Hindlimb muscle (tissue), 1 donor: ENCODE data around the gene SF3B1. TPM values are rescaled to one million over a fixed set of nuclear protein-coding genes. Genes with fewer than 3 reads are reported as not detected.
"Not testable (repeated sequence)": the region's sequence is repeated elsewhere in the genome, so short reads cannot be mapped to it uniquely, and the experiment has no call there.

Experiments used
- DNase-seq: peaks from one replicate; pipeline ENCODE4 v3.0.0-alpha.2; 2013
- polyA plus RNA-seq: library from polyadenylated mRNA; unstranded; fragments of 120-200 nt; gene quantifications from one replicate; pipeline ENCODE4 v1.2.1, GENCODE V29; 2013; ENCODE audit not compliant: insufficient read length

Gene SF3B1
- polyA plus RNA-seq: 250 TPM

GRCh38 chr2:197434541-197435513 lies at the start of gene SF3B1:
SF3B1 (minus strand) TSS chr2:197435028; CDS start chr2:197434999, 29 bp downstream.
- DNase-seq: peak; percentile 99

DNA sequence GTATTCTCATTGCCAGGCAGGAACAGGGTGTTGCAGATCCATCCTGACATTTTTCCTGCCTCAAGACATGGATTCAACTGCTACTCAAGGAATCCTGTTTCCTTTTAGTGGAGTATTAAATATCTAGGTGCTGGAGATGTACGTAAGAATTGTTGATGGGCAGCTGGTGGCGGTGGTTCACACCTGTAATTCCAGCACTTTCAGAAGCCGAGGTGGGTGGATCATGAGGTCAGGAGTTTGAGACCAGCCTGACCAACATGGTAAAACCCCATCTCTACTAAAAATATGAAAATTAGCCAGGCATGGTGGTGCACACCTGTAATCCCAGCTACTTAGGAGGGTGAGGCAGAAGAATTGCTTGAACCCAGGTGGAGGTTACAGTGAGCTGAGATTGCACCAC lies 49.4 kb upstream of the SF3B1 start:
- not testable (repeated sequence) for DNase-seq

DNA sequence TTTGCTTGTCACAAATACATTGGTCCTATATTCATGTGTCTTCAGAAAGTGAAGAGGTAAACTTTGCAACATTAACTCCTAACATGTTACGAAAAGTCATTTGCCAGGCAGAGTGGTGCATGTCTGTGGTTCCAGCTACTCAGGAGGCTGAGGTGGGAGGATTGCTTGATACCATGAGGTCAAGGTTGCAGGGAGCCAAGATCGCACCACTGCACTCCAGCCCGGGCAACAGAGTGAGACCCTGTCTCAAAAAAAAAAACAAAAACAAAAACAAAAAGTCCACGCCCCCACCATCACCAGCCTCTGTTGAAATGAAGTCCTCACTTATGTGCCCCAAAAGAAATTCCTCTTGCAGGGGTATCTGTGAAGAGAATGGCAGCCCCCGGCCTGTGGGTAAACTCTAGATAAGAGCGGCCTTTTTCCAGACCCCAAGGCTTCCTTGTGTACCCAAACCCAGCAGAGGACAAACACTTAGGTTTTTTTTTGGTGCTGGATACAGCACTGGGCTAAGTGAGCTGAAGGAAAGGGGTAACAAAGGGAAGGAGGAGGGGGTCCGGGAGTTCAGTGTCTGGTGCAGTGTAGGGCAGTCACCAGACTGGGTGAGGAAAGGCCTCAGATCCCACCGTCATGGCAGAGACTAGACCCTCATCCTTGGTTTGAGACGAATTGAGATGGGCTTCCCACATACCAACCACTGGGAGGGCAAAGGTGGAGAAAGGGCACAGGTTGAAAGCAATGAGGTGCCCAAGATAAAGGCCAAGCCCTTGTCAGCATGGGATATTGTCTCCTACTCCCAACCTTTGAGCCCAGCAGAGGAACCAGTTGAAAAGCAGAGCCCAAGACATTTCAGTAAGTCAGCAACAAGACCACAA lies 45.6 kb upstream of the SF3B1 start:
- DNase-seq: no peak

DNA sequence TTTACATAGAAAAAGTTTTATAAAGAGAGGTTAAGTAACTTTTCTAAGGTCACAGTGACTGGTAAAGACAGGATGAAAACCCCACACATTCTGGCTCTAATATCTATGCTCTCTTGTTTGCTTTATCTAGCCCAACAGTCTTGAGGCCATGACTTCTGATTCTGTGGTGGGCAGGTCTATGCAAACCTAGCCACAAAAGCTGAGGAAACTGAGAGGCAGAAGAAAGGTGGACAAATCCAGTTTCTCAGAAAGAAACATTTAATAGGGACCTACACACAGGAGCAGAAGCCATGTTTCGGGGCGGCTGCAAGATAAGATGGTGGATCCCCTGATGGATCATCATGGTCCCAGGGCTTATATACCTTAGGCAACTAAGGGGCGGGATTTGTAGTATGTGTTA lies 43.0 kb upstream of the SF3B1 start:
- no peak for DNase-seq

DNA sequence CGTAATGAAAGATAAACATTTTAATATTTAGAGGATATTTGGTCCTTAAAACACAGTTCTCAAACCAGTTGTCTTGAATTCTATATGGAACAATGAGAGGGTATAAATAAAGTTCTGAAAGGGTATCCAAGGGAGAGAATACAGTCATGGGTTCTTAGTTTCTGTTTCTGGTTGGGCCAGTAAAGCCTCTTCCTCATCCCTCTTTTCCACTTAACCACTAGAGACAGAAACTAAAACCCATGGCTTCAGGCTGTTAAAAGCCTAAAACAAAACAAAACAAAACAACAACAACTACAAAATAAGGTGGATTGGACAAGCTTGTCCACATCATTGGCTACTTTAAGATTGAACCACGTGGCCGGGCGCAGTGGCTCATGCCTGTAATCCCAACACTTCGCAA lies 37.3 kb upstream of the SF3B1 start:
- no peak for DNase-seq

GRCh38 chr2:197464175-197464574 lies 29.3 kb upstream of the SF3B1 start:
- no peak for DNase-seq

- no peak for DNase-seq
These were observed 26.2 kb upstream of the SF3B1 start for GRCh38 chr2:197461057-197461456.

GRCh38 chr2:197460649-197461048 lies 25.8 kb upstream of the SF3B1 start:
- no peak for DNase-seq

DNA sequence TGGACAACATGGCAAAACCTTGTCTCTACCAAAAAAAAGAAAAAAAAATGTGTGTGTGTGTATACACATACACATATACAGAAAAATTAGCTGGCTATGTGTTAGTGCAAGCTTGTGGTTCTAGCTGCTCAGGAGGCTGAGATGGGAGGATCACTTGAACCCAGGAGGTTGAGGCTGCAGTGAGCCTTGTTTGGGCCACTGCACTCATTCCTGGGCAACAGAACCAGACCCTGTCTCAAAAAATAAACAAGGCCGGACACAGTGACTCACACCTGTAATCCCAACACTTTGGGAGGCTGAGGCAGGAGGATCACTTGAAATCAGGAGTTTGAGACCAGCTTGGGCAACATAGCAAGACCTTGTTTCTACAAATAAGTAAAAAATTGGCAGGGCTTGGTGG lies 20.6 kb upstream of the SF3B1 start:
- DNase-seq: no peak

GRCh38 chr2:197454923-197455322 lies 20.1 kb upstream of the SF3B1 start:
- DNase-seq: no peak

DNA sequence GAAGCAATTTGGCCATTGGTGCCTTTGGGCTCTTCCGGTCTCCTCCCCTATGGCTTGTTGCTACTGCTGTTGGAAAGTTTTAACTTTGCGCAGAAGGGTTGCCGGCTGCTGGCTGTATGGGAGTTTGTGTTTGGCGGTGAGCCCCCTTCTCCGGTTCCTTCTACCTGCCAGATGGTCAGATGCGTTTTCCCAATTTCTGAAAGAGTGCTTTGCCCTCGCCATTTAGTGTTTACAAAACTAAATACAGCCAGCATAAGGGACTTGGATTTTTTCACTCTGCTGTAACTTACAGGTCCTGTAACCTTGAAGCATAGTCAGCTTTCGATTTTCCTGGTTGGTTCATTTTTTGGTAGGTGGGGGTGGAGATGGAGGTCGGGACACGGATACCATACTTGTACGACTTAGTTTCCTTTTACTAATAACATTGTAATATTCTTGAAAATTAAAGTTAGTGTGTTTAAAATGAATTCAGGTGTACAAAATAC lies 19.1 kb upstream of the SF3B1 start:
- no peak for DNase-seq

DNA sequence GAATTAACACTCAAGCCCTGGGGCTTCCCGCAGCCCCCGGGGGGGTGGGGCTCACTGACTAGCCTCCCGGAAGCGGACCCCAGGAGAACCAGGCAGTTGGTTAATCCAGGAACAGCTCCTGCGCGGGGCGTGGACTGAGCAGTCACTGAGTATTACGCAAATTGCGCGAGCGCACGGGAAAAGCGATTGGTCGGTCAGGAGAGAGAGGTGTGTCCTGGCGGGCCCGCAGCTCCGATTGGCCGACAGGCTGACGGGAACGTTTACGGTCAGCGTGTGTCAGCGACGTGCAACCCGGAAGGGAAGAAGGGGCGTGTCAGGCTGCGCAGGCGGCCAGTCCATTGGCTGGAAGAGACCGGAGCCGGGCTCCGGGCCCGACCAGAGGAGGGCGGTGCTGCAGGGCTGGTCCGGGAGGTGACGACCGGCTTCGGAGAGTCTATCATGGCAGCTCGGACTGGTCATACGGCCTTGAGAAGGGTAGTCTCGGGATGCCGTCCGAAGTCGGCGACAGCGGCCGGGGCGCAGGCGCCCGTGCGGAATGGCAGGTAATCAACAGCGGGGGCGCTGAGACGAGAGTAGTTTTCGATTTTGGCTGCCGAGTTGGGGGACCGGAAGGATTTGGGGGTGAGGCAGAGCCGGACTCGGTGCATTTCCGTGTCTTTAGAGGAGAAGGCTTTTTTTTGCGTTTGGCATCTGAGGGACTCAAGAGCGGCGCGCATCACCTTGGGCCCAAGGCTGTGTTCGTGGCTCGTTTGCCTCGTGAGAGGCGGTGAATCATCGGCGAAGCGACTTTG lies 18.5 kb upstream of the SF3B1 start, which contains the start of gene COQ10B:
Gene COQ10B (plus strand): TSS at position 430 of the 791 bp plus-strand sequence. CDS start 9 bp downstream, at position 439.
- DNase-seq: peak; percentile 100

DNA sequence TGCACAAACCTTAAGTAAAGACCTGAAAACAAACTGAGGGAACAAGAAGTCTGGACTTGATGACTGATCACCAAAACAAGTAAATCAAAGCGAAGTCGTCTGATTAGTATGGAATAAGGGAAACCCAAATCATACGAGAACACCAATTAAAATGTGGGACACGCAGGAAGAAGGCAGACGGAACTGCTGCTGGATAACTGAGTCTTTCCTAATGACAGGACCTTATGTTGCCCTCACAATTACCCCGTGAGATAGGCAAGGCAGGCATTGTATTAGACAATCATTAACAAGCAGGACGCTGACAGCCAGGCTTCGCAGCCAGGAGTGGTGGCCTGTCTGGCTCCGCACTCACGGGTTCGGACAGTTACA lies 17.9 kb upstream of the SF3B1 start:
- no peak for DNase-seq

DNA sequence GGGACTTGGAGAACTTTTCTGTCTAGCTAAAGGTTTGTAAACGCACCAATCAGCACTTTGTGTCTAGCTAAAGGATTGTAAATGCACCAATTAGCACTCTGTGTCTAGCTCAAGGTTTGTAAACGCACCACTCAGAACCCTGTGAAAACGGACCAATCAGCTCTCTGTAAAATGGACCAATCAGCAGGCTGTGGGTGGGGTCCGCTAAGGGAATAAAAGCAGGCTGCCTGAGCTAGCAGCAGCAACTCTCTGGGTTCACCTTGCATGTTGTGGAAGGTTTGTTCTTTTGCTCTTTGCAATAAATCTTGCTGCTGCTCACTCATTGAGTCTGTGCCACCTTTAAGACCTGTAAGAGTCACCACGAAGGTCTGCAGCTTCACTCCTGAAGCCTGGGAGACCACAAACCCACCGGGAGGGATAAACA lies 16.1 kb upstream of the SF3B1 start:
- not testable (repeated sequence) for DNase-seq

DNA sequence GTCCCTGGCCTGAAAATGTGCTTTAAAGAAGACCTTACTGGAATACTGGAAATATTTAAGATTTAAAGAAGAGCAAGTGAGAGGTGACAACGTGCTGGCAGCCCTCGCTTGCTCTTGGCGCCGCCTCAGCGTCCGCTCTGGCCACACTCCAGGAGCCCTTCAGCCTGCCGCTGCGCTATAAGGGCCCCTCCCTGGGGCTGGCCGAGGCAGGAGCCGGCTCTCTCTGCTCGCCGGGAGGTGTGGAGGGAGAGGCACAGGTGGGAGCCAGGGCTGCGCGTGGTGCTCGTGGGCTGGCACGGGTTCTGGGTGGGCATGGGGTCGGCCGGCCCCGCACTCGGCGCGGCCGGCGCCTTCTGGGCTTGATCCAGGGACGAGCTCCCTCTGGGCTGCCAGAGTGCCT lies 15.6 kb upstream of the SF3B1 start:
- no peak for DNase-seq

- DNase-seq: no peak
These were observed 12.0 kb upstream of the SF3B1 start for GRCh38 chr2:197446844-197447243.

GRCh38 chr2:197445746-197446145 lies 10.9 kb upstream of the SF3B1 start:
- no peak for DNase-seq

DNA sequence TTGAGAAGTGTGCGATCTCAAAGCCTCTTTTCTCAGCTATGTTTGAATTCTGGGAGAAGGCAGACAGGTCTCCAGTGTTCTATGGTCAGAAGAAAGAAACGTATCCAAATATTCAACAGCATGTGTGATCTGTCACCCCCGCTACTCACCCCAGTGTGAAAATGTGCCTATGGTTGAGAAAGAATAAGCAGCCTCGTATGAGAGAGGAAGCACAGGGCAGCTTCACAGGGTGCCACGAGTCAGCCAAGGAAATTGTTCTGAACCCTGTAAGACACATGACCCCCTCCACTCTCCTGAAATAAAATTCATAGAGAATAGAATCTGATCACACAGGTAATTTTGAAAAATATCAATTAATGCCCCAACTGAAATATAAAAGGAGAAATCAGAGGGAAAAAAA lies 8.0 kb upstream of the SF3B1 start:
- no peak for DNase-seq

GRCh38 chr2:197437380-197437779 lies 2.6 kb upstream of the SF3B1 start:
- DNase-seq: no peak

DNA sequence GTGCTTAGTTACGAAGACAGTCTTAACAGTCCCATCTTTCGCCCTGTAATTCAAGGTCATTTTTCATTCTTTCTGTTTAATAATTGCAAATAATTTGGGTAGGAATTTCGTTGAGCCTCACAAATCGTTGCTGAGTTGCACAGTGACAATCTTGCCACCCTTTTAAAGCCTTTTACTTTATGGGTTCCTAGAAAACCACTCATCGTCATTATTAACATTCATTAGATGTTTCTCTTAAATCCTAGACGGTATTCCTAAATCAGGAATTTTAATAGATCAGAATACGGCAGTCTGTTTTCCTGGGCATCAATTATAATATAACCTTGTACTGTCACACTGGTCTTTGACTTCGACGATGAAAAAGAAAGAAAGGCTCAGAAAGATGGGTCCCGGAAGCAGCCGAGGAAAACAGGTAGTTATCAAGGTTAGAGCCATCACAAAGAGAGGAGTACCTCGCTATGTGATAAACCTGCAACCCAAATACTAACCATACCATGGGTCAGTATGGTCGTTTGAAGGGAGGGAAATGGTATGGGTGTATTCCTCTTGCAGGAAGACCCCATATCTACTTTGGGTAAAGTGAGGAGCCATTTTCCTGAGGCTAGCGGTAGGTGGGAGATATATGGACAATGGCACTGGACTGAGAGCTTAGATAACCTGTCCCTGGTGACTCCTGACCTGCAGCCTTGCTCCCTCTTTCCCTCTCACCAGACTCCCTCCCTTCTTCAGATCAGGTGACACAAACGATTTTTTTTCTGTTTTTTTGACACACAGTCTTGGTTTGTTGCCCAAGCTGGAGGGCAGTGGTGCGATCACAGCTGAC lies 981 bp upstream of the SF3B1 start:
- DNase-seq: no peak

GRCh38 chr2:197433780-197434438 lies 919 bp downstream of the SF3B1 start:
- peak; percentile 48 for DNase-seq
